T-helper 22 cell (primary cell): Measurements from ENCODE around the gene DNAJC5G.

Source experiments
- DNase-seq: peaks from one replicate; pipeline ENCODE4 v3.0.0-alpha.2; 2020; ENCODE audit warnings: low read depth

Gene DNAJC5G

GRCh38 chr2:27275211-27276150 lies at the start of gene DNAJC5G:
Gene DNAJC5G (plus strand): TSS chr2:27275433. CDS start chr2:27276729, 1,296 bp downstream.
- no peak for DNase-seq

GRCh38 chr2:27225526-27225925 lies 49.7 kb upstream of the DNAJC5G start:
- DNase-seq, result no peak

- no peak for DNase-seq
These were observed 47.7 kb upstream of the DNAJC5G start for GRCh38 chr2:27227501-27227900.

- no peak for DNase-seq
These were observed 43.3 kb upstream of the DNAJC5G start for GRCh38 chr2:27231921-27232320.

- DNase-seq, result no peak
These were observed 41.9 kb upstream of the DNAJC5G start for GRCh38 chr2:27233341-27233740.

GRCh38 chr2:27236136-27236535 lies 39.1 kb upstream of the DNAJC5G start:
- DNase-seq, result no peak

- DNase-seq, result no peak
These were observed 38.6 kb upstream of the DNAJC5G start for GRCh38 chr2:27236626-27237025.

- no peak for DNase-seq
These were observed 37.8 kb upstream of the DNAJC5G start for GRCh38 chr2:27237341-27237945.

GRCh38 chr2:27238976-27239375 lies 36.3 kb upstream of the DNAJC5G start:
- DNase-seq, result no peak

GRCh38 chr2:27240406-27240805 lies 34.8 kb upstream of the DNAJC5G start:
- DNase-seq, result no peak

GRCh38 chr2:27241761-27242613 lies 33.2 kb upstream of the DNAJC5G start:
- no peak for DNase-seq

- DNase-seq, result no peak
These were observed 32.6 kb upstream of the DNAJC5G start for GRCh38 chr2:27242614-27242951.

GRCh38 chr2:27243391-27244130 lies 31.7 kb upstream of the DNAJC5G start:
- DNase-seq, result no peak

- no peak for DNase-seq
These were observed 30.1 kb upstream of the DNAJC5G start for GRCh38 chr2:27245116-27245515.

GRCh38 chr2:27245626-27246025 lies 29.6 kb upstream of the DNAJC5G start:
- DNase-seq, result no peak

GRCh38 chr2:27247893-27248292 lies 27.3 kb upstream of the DNAJC5G start:
- no peak for DNase-seq

GRCh38 chr2:27249159-27249890 lies 25.9 kb upstream of the DNAJC5G start:
- DNase-seq, result no peak

GRCh38 chr2:27249891-27250651 lies 25.2 kb upstream of the DNAJC5G start:
- DNase-seq, result no peak

GRCh38 chr2:27250652-27251379 lies 24.4 kb upstream of the DNAJC5G start:
- no peak for DNase-seq

- no peak for DNase-seq
These were observed 23.5 kb upstream of the DNAJC5G start for GRCh38 chr2:27251766-27252165.
